MV-4-11 (cell line): ENCODE data around the gene LSP1.
"Not testable (repeated sequence)": the region's sequence is repeated elsewhere in the genome, so short reads cannot be mapped to it uniquely, and the experiment has no call there.

Experiments used
- DNase-seq: peaks from one replicate; lab custom pipeline; 2025; lab: John Stamatoyannopoulos, UW

Gene LSP1

GRCh38 chr11:1864831-1865665, 12.2 kb downstream of the LSP1 start:
- no peak for DNase-seq

- DNase-seq, result no peak
Observed at GRCh38 chr11:1866226-1866625, 13.3 kb downstream of the LSP1 start.

DNA sequence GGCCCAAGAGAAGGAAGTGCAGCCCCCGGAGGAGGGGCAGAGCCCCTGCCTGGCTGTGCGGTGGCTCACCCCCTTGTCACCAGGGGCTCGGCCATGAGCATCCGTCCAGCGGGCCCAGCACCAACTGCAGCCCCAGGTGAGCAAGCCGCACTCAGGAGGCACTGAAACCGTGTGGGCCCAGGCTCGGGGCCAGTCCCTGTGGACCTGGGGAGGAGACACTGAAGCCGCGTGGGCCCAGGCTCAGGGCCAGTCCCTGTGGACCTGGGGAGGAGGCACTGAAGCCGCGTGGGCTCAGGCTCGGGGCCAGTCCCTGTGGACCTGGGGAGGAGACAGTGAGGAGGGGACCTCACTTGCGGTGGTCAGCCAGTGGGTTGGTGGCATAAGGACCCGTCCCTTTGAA, 13.9 kb downstream of the LSP1 start:
- DNase-seq, result no peak

GRCh38 chr11:1867381-1867780, 14.5 kb downstream of the LSP1 start:
- DNase-seq, result no peak

- no peak for DNase-seq
Observed at GRCh38 chr11:1868056-1868635, 15.3 kb downstream of the LSP1 start.

DNA sequence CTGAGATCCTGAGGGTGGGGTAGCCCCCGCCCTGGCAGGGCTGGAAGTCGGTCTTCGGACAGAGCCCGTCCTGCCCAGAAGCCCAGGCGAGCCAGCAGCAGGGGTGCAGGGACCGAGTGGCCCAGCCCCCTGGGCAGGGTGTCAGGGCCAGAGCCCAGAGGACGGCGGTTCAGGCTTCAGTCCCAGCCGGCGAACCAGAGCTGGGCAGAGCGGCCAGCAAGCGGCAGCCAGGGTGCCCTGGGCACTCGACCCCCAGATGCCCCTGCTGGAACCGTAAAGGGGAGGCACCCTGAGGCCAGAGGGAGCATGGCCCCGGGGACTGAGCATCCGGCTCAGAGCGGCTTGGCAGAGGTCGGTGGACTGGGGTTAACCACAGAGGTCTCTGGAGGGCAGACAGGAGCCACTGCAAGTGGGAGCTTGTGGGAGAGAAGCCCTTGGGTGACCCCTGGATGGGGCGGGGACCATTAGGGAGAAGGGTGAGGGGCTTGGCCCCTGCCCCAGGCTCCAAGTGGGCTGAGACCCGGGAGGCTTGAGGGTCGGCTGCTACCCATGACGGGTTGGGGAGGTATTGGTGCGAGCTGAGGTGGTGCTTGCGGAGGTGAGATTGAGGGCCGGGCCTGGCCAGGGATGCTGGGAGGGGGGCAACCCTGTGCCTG, 15.9 kb downstream of the LSP1 start:
- peak; percentile 9 for DNase-seq

DNA sequence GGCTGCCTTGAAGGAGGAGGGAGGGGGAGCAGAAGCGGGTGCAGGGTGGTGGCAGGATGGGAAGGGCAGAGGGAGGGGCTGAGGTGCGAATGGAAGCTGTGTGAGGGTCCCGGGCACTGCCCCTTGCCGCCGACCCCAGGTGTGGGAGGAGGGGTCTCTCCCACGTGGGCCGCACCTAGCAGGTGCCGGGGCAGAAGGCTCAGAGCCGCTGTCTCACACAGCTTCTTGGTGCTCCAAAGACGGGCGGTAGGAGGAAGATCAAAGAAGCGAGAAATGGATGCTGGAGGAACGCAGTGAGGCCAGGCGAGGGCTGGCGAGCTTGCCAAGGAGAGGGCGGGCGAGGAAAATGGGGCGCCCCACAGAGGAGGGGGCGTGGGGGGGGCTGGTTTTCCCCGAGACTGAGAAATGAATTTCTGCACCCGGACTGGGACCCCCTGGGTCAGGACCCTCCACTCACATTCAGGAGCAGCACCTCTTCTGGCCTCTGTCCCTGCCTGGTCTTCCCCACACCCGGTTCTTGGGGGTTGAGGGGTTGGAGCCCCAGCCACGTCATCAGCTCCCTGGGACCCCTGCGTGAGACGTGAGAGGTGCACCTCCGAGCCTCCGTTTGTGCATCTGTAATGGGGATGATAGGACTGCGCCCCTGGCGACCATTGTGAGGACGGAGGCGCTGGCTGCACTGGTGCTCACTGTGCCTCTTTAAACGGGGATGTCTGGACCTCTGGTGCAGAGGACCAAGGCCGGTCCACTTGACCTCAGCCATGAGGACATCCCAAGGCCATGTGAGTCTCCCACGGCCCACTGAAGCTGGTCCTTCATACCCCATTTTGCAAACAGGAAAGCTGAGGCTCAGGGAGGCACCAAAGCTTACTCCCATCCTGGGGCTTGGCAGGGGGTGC, 16.8 kb downstream of the LSP1 start:
- DNase-seq, result no peak

- no peak for DNase-seq
Observed at GRCh38 chr11:1870326-1870696, 17.4 kb downstream of the LSP1 start.

- peak; percentile 66 for DNase-seq
Observed at GRCh38 chr11:1870721-1871466, 18.0 kb downstream of the LSP1 start.

DNA sequence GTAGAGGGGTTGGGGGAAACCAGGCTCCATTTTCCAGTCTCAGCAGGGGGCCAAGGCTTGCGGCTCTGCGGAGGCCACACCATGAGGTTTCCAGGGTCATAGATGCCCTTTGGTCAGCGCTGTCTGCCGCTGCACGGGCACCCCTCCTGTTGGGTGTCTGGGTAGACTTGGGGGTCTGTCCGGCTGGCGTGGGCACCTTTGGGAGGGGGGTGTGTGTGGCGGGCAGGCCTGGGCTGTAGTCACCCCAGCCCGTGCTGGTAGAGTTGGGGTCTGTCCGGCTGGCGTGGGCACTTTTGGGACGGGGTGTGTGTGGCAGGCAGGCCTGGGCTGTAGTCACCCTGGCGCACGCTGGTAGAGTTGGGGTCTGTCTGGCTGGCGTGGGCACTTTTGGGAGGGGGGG, 18.6 kb downstream of the LSP1 start:
- DNase-seq, result no peak

GRCh38 chr11:1872267-1872985, 19.5 kb downstream of the LSP1 start:
- DNase-seq, result no peak

DNA sequence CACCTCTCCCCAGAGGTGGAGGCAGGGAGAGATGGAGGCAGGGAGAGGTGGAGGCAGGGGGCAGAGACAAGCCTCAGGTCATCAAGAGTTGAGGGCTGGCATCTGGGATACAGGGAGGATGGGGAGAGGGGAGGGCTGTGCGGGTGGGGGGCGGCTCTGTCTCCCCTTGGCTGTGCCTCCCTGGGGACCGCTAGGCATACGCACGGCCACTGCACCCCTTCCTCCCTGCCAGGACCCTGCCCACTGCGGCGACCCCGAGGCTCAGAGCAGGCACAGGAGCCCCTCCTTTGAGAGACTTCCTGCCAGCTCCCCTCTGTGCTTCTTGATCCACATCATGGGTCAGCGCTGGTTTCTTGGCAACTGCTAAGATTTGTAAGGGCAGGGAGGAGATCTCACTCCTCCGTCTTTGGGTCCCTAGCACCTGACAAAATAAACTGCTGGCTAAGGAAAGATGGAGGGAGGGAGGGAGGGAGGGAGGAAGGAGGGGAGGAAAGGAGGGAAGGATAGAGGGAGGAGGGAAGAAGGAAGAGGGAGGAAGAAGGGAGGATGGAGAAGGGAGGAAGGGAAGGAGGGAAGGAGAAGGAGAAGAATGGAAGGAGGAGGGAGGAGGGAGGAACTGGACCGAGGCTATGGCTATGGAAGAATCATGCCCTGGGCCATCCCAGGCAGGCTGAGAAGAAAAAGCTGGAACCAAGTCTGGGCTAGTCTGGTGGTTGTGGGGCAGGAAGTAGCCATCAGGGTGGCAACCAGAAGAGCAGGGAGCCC, 20.3 kb downstream of the LSP1 start:
- DNase-seq, result no peak

- not testable (repeated sequence) for DNase-seq
Observed at GRCh38 chr11:1873813-1874150, 20.9 kb downstream of the LSP1 start.

- DNase-seq, result not testable (repeated sequence)
Observed at GRCh38 chr11:1874441-1875092, 21.7 kb downstream of the LSP1 start.

DNA sequence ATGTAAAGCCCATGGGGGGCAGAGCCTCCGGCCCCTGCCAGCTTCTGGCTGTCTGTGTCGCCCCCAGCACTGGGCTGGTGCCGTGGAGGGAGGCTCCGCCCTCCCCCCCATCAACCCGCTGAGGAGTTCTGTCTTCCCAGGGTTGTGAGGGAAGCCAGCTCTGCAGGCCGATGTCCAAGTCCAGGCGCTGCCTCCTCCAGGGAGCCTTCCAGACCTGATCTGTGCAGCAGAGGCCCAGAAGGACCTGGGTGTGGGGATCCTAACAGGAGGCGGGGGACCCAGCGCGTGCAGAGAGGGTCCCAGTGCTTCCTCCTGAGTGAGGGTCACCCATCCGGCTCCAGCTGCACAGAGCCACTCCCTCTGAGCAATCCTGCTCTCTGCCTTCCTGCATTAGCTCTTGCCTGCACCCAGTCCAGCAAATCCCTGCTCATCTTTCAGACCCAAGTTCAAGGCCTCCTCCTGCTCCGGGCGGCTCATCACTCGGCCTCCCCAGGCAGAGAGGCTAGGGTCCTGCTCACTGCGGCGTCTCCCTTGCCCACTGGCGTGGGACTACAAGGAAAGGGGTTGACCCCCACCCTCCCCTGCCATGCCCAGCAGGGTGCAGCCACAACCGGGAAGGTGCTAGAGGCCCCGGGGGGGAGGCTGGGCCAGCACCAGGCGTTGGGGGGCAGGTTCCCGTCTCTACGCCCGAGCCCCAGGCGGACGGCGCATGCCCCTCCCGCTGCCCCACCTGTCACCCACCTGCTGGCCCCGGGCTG, 22.4 kb downstream of the LSP1 start:
- DNase-seq, result no peak

- not testable (repeated sequence) for DNase-seq
Observed at GRCh38 chr11:1875851-1876301, 23.0 kb downstream of the LSP1 start.

DNA sequence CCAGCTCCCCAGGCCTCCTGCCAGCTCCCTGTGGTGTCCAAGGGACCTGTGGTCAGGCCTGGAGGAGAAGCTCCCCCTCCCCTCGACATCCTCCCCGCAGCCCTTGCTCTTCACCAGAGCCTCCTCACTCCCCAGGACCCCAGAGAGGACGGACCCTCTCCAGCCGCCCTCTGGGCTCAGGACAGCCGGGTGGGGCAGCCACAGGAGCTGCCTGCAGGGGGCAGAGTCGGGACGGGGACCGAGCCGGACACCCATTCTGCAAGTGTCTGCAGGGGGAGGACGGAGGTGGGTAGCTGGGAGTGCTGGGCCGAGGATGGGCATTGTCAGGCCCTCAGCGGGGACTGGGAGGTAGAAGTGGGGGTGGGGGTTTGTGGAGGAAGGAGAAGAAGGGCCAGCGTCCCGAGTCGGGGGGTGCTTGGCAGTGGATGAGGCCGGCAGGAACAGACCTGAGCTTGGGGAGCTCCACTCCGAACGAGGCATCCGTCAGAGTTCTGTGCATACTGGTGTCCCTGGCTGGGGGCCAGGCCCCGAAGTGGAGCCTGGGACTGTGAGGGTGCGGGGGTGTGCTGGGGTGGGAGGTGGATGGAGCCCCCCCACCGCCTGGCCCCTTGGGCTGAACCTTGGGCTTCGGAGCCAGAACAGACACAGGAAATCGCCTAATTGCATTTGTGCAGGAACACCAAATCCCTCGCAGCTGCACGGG, 23.6 kb downstream of the LSP1 start:
- peak; percentile 11 for DNase-seq
